HuH-7 (cell line): Measurements from ENCODE around the gene DNAH1.

Source experiments
- DNase-seq: peaks from one replicate; pipeline ENCODE4 v3.0.0; 2011; ENCODE audit warnings: low spot score

DNAH1 gene

DNA sequence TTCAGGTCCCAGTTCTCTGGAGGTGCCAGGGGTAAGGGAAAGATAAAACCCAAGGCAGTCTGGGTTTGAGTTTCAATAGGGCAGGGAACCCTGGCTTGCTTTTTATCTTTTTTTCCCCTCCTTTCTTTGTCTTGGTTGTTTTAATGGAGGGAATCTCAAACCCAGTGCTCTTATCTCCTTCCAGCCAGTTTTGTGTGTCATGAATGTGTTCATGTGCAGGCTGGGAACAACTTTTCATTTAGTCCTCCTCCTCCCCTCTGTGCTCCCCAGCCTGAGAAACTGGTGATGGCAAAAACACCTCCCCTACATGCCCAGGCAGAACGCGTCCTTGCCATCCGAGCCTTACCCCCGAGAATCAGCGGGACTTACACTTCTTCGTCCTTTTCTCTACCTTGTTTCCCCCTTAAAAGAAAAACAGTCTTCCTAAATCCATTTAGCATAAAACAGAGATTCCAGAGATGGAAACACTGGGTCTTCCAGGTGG is 117.9 kb downstream of the DNAH1 start:
- DNase-seq: no peak

DNA sequence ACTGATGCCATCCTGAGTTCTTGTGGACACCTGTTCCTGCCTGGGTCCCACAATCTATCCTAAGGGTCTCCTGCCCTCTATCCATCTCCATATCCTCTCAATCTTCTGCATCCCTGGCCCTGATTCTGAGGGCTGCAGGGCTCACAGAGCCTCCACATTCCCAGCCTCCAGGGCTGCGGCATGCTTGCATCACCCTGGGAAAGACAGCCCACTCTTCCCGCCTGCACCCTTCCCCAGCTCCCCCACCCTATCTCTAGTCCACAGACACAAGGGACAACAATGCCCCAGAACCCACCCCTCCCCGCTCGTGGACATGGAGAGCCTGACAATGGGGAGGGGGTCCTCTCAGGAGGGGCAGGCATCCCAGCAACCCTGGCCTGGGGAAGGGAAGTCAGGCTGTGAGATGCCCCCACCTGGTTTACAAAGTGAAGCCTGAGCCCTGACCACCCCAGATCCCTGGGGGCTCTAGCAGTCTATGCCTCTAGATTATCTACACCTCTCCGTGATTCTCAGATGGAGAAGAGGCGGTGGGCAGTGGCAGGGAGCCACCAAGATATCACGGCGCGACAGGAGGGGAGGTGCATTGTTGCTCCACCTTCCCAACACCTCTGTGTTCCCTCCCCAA is 118.5 kb downstream of the DNAH1 start:
- no peak for DNase-seq

DNA sequence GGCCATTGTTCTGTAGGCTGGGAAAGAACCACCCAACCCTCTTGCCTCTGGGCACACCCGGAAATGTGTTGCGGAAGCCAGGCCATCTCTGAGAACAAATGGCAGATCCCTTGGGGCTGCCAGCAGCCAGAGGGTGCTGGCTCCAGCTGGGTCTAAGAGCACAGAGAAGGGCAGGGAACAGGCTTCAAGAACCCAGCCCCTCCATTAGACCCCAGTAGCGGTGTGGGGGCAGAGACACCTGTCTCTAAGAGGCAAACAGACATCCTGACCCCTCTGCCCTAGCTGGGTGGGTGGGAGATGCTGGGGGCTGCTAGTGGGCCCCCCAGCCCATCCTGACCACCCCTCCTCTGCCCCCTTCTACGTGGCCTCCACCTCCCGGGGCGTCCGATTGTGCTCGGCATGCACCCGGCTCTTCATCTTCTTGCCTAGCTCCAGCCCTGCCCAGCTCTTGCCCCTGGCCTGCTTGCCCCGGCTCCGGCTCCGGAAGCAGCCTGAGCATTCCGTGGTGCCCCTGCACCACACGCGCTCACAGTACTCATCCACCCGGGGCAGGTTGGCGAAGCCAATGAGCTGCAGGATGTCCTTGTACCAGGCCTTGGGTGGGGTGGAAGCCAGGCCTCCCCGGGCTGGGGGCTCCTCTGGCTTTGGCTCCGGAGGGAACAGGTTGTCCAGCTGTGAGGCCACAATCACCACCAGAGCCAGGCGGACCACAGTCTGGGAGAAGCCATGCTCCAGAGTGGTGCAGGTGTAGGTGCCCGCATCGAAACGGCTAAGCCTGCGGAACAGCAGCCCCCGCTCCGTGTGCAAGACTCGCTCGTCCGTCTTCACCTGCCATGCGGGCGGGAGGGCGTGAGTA is 119.4 kb downstream of the DNAH1 start:
- DNase-seq: no peak

DNA sequence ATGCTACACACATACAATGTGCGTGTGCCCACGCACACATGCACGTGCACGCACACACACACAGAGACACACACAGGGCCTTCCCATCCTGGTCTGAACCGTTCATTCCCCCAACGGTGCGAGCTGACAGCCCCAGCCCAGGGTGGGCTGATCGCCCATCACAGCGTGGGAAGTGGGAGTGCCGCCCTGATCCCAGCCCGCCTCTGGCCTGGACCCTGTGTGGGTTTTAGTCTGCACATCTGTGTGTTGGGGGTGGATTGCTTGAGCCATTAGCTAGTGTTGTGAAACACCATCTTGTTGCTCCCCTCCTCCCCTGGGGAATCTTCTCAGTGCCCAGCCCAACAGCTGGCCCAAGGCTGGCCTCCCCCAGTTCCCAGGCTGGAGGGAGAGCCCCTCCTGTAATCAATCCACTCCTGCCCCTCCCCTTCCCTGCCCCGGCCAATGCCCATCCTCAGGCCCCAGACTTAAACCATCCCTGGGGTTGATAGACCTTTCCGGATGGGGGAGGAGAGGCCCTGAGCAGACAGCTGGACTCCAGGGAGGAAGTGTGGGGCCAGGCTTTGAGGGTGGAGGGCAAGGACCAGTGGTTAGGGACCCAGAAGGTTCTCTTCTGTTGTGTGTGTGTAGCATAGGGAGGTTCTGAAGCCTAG is 120.5 kb downstream of the DNAH1 start:
- no peak for DNase-seq

DNA sequence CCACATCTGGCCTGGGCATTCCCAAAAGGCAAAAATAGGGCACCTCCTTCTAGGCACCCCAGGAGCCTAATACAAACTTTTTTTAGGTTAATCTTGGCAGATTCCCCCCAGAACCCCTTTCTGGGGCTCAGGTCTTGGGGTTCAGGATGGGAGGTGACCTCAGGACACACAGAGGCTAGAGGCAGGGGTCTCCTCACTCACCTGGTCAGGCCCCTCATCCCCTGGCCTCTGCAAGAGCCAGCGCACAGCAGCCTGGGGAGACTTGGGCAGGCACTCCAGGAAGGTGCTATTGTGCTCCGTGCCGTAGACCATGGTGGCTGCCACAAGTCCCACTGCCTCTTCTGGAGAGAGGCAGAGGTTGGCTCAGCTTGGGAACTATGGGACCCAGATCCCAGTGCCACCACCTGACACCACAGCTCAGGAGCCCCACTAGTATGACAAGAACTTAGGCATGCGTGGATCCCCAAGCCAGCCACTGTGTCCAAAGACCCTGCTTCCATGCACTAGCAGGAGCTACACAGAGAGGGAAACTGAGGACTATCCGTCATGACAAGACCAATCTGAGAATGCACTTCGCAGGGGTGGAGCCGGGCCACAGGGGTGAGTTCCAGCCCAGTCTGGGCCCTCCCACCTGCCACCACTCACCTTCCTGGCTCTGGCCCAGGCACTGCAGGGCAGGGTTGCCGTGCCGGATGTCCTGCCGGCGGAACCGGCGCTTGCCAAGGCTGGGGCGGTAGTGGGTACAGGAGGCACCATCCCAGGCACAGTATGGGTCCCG is 121.4 kb downstream of the DNAH1 start:
- DNase-seq: no peak

DNA sequence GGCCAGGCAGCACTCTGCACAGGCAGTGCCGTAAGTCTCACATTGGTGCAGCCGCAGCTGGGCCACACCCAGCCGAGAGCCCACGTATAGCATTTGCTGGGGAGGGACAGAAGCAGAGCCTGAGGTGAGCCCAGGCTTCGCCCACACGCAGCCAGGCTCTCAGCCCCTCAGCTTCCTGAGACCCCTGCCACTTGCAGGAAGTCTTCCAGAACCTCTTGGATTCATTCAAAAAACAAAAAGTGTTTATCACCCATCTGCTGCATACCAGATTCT is 121.9 kb downstream of the DNAH1 start:
- no peak for DNase-seq

DNA sequence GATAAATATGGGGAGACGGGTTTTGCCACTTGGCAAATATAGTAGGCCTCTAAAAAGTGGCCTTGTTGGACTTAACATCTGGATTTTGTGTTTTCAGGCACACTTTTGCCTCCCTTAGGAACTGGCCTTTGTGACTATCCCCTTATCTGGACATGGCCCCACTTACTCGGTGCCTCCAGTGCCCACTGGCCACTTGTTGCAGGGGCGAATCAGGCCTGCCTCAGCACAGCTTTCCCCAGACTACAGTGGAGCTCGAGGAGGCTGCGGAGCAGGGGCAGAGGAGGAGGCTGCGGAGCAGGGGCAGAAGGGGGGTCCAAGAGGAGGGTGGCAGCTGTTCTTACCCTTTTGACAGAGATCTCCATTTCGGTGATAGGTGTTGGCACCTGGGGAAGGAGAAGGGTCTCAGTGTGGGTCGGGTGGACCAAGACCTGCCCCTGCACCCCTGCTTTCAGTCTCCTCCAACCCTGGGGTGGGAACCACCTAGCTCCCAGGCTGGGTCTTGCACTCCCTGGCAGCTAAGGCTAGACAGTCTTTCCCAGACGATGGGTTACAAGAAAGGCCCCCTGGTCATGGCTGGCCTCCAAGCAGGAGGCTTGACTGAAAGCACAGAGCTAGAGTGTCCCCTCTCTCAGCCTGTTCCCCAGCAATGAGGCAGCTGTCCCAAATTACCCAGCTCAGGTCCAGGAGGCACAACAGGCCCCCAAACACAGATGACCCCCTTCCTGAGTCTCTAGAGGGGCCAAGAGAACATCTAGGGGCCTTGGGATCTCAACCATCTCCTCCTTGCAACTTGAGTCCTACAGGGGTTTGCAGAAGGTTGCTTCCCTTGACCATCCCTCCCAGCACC is 122.7 kb downstream of the DNAH1 start:
- no peak for DNase-seq

DNA sequence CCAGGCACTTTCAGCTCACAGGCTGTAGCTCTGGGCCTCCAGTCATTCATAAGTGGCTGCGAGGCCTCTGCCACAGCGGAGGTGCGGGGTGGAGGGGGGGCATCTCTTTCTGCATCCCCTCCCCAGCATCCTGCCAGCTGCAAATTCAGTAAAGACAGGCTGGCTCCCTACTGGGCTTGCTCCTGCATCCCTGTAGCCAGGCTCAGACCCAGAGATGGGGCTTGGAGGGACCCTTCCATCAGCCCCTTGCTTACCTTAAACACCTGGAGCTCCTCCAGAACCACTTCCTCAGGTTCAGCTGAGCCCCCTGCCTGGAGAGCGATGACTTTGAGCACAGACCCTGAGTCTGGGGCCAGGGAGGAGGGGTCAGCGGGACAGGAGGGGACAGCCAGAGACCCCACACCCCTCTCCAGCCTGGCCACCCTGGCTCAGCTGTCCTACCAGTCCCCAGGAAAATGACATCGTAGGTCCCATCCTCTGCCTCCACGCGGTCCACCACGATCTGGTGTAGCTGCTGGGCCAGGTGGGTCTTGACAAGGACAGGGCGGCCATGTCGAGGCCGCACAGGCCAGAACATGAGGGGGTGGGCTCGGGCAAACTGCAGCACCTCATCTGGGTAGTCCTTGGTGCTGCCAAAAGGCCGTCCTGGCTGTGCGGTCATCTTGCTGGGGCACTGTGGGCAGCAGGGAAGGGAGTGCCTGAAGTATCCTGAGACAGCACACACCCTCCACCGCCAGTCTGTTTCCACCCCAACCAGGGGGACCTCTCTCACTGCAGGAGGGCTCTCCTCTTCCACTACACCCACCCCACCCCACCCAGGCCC is 123.5 kb downstream of the DNAH1 start:
- DNase-seq: no peak

DNA sequence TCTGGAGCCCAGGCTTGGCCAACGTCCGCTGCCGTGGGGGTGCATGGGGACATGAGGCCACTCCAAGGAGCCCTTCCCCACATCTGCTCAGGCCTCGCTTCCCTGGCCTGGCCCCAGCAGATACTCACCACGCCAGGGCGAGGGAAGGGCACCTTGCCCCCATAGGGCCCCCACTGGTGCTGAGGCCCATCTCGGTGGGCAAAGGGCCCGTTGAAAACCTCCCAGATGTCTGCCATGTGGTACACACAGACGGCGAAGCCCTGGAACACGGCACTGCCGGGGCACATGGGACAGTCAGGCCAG is 124.1 kb downstream of the DNAH1 start:
- DNase-seq: no peak

DNA sequence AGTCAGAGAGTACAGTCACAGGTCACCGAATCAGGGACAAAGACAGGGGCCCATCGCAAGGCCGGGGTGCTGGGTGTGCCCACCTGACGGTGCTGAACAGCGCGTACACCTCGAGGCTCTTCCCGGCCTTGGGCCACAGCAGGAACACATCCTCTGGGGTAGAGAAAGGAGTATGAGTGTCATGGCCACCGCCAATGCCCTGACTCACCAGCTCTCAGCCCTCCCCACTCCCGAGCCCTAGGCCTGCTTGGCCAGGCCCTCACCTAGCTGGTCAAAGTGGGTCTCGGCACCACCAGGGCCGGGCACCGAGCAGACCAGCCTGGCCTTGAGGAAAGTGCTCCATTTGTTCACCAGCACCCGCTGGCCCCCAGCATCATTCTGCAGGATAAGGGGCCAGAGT is 124.6 kb downstream of the DNAH1 start:
- DNase-seq: no peak

DNA sequence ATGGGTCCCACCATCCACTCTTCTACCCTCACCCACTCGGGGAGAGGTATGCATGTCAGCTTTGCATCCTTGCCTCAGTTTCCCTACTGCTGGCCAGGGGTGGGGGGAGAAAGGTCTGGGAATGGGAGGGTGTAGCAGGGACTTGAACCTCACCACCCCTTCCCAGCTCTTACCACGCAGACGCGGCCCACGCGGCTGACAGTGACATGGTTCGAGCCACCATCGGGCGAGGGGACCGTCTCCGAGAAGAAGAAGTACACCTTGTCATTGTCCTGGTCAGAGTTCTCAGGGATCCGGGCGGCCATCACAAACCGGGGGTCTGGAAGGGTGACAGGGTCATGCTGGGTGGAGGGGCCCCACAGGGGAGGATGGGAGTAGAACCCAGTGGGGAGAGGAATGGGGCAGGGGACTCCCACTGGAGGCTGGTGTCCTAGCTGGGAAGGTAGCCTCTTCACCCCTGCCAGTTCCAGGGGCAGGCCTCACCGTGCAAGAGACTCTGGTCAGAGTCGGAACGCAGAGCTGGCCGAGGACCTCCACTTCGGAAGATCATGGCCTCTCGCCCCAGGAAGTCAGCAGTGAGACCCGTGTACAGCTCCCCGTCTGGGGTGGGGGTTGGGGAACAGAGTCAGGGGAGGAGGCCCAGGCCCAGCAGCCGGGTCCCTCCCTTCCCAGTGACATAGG is 125.1 kb downstream of the DNAH1 start:
- DNase-seq: no peak

DNA sequence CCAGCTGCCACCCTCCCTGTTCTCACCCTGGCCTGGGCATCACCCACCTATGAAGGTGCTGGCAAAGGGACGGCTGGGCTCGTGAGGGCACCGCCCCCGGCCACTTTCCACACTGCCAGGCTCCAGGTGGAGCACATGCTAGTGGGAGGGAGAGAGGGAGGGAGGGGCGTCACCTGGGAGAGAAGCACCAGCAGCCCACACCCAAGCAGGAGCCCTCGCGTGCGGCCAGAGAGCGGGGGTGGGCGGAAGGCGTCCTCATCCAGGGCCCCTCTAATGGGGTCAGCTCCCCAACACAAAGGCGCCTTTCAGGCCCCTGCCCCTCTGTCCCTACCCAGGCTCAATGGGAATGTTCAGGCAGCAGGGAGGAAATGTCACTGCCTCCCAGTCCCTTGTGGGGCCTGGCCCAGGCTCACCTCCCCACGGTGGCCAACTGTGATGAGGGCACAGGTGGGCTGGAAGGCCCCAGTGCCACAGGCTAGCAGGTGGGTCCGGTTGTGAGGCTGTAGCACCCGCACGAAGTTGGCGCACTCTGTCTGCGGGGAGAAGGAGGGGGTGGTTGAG is 125.7 kb downstream of the DNAH1 start:
- no peak for DNase-seq

DNA sequence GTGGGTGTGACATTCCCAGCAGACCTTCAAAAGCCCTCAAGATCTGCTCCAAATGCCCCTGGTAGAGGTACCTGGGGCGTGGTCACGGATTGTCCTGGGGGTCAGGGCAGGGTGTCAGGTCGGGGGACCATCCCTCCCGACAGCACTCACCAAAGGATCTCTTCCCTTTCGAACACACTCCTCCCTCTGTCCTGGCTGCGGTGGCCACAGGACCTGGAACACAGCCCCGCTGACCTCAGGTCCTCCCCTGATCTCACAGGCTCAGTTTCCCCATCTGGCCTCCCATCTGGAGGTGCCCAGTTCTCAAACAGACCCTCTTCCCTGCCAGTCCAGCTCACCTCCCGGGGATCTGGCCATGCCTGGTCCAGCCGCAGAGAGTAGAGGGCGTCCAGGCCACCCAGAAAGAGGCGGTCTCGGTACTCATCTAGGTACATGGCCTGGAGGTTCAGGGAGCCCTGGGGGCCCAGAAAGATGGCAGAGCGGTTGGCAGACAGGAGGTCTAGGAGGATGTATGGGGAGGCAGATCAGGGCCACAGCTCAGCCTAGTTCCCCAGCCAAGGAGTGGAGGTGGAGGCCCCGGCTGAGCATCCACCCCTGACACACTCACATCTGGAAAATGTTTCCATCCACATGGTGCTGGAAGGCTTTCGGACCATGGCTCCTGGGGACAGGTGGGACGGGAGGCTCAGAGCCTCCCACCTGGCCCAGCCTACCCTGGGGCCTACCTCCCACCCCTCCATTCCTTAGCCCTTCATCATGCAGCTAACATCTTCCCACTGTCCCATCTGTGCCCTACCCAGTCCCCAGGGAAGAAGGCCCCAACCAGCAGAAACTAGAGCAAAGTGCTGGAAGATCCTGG is 126.5 kb downstream of the DNAH1 start:
- no peak for DNase-seq

DNA sequence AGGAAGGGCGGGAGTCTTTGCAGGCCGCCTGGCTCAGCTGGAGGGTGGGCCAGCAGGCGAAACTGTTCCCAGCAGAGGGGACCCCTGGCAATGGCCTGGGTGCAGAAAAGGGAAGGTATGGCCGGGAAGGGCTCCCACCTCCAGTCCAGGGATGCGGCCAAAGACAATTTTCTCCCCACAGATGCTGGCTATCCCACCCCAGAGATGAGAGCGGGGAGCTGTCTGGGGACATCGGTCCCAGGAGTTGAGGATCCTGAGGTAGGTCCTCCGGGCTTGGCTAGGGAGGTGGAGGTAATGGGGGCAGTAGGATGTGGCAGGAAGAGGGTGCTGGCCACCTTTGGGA is 127.1 kb downstream of the DNAH1 start:
- no peak for DNase-seq

DNA sequence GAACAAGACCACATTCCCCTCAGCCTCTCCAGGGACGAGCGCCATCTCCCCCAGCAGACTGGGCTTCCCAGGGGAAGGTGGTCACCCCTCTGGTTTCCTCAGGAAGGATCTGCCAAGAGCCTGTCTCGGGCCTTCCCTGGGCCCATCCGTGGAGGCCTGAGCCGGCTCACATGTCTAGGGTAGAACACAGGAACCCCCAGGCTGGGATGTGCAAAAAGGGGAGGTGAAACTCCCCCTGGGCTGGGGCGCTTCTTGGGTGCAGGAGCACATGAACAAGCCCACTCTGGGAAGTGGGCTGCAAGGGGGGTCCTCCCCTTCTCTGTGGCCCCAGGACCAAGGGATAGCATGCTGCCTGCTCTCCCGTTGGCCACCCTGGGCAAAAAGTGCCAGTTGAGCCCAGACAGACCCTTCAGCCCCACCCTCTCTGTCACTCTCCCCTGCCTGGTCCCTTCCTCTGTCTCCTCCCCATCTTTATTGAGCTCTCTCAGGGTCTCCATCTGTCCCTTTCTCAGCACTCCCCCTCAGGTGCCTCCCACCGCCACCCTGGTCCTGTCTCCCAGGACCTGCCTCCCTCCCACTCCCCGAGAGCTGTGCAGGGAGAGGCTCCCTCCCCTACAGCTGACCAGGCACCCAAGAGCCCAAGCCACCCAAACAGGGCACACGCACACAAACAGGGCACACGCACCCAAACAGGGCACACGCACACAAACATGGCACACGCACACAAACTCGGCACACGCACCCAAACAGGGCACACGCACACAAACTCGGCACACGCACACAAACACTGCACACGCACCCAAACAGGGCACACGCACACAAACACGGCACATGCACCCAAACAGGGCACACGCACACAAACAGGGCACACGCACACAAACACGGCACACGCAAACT is 127.9 kb downstream of the DNAH1 start:
- no peak for DNase-seq

DNA sequence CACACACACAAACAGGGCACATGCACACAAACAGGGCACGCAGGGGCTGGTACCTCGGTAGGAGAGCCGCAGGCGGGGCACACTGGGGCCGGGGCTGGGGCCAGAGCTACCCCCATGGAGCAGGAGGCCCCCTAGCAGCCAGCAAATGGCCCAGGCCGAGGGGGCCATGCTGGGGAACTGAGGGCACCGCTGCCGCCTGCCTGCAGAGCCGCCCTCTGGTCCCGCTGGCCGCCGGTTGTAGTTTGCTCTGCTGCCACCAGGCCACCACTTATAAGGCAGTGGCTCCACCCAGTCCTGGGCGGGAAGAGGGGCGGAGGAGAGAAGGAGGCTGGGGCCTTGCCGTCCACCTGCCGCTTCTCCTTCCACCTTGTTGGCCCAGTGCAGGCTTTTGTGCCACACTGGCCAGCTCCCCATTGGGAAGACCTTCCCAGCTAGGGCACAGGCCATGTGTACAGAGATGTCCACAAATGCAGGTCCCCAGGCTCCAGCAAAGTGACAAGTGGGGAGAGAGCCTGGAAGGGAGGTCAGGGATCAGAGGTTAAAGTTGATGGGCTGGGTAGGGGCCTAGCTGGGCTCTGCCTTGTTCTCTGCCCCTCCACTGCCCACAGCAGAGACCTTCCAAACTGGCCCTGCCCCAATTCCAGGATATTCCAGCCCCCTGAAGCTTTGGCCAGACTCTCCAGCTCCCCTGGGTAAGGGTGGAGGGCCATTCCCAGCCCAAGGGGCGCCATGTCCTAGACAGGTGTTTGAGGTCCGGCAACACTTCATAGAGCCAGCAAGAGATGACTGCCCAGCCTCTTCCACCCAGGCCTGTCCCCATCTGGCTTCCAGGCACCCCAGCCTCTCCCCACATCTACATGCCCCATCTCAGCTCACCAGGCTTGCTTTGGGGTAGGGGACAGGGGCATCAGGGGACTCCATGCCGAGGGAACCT is 129.0 kb downstream of the DNAH1 start, which contains the start of gene SEMA3G:
SEMA3G (minus strand) TSS at position 244 of the 934 bp plus-strand sequence; CDS start at position 168, 76 bp downstream.
- DNase-seq: peak; percentile 72

DNA sequence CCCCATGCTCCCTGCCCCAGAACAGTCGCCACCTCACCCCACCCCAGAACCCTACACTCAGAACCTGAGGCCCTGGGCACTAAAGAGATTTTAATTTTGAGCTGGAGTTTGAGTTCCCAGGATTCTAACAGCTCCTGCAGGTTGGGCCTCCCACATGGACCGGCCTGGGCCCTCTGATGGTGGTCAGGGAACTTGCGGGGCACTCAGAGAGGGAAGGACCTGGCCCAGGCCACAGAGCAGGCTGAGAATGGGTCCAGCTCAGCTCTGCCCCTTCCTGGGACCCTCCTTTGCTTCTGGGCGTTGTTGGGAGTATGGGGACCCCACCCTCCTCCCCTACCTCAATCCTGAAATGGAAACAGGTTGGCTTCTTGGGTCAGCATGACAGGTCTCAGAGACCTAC is 129.9 kb downstream of the DNAH1 start:
- DNase-seq: no peak
